ENCODE measurements around the gene IKBKG. TPM values are rescaled to one million over a fixed set of nuclear protein-coding genes. Genes with fewer than 3 reads are reported as not detected.
"Not testable (repeated sequence)": the region's sequence is repeated elsewhere in the genome, so short reads cannot be mapped to it uniquely, and the experiment has no call there.

The IKBKG gene
- total RNA-seq, 2 donors from 2014 or later: 34.2 to 35.0 TPM

- DNase-seq (ENCODE audit: low spot score in 2 of 2): no peak
- Mint-ChIP-seq H3K36me3 (peaks cover 0 to 11% of the 10 kb centered on the region in 2 donors), H3K27ac (peak overlapping the region; percentile 93 to 98), H3K9me3 (no peaks in the 10 kb centered on the region)
- ATAC-seq: peak in 1 of 2 donors; percentile 9
These were observed 5.3 kb upstream of the IKBKG start for GRCh38 chrX:154541896-154542722.

GRCh38 chrX:154542723-154543424, 4.5 kb upstream of the IKBKG start:
- peak in 1 of 2 donors; percentile 25 for ATAC-seq
- Mint-ChIP-seq H3K27ac (peak overlapping the region; percentile 93 to 98), H3K36me3 (peaks cover 3 to 15% of the 10 kb centered on the region in 2 donors), H3K9me3 (no peaks in the 10 kb centered on the region)
- no peak for DNase-seq (ENCODE audit: low spot score in 2 of 2)

GRCh38 chrX:154545673-154546274, 1.6 kb upstream of the IKBKG start:
- DNase-seq (ENCODE audit: low spot score in 2 of 2) (no peak), ATAC-seq (no peak)
- H3K27ac Mint-ChIP-seq: peak overlapping the region; percentile 29 to 99
- peaks cover 11 to 19% of the 10 kb centered on the region in 2 donors for H3K36me3 Mint-ChIP-seq
- H3K9me3 Mint-ChIP-seq: no peaks in the 10 kb centered on the region

GRCh38 chrX:154546354-154547244, 821 bp upstream of the IKBKG start, which contains the start of gene G6PD:
G6PD (minus strand) TSS chrX:154546846; CDS start chrX:154546155, 691 bp downstream.
- peak in 1 of 2 donors; percentile 75 for DNase-seq (ENCODE audit: low spot score in 2 of 2)
- Mint-ChIP-seq H3K36me3 (peaks cover 11 to 19% of the 10 kb centered on the region in 2 donors), H3K9me3 (no peaks in the 10 kb centered on the region), H3K27ac (peak within 1 kb of the TSS; percentile 97 to 99)
- ATAC-seq: peak; percentile 64 to 72

- DNase-seq (ENCODE audit: low spot score in 2 of 2) (no peak), ATAC-seq (no peak)
- Mint-ChIP-seq H3K36me3 (peaks cover 11 to 15% of the 10 kb centered on the region in 2 donors), H3K27ac (peak overlapping the region; percentile 97 to 99), H3K9me3 (no peaks in the 10 kb centered on the region)
These were observed 552 bp downstream of the IKBKG start for GRCh38 chrX:154548028-154548316.

- no peak for DNase-seq (ENCODE audit: low spot score in 2 of 2)
- H3K27ac Mint-ChIP-seq: peak overlapping the region; percentile 19 to 57
- no peaks in the 10 kb centered on the region for H3K9me3 Mint-ChIP-seq
- no peak for ATAC-seq
- H3K36me3 Mint-ChIP-seq: peaks cover 11 to 17% of the 10 kb centered on the region in 2 donors
These were observed 2.3 kb downstream of the IKBKG start for GRCh38 chrX:154549766-154550165.

- H3K9me3 Mint-ChIP-seq; ATAC-seq; DNase-seq (ENCODE audit: low spot score in 2 of 2): not testable (repeated sequence)
- Mint-ChIP-seq H3K27ac (peak overlapping the region; percentile 48 to 88), H3K36me3 (peaks cover 11 to 13% of the 10 kb centered on the region in 2 donors)
These were observed 4.8 kb downstream of the IKBKG start for GRCh38 chrX:154552112-154552806.

GRCh38 chrX:154558060-154558690, 10.8 kb downstream of the IKBKG start:
- not testable (repeated sequence) for H3K36me3 Mint-ChIP-seq; DNase-seq (ENCODE audit: low spot score in 2 of 2); H3K27ac Mint-ChIP-seq; H3K9me3 Mint-ChIP-seq
- ATAC-seq: peak; percentile 82 to 87

- not testable (repeated sequence) for DNase-seq (ENCODE audit: low spot score in 2 of 2); H3K27ac Mint-ChIP-seq; H3K9me3 Mint-ChIP-seq; ATAC-seq; H3K36me3 Mint-ChIP-seq
These were observed 11.5 kb downstream of the IKBKG start for GRCh38 chrX:154558896-154559295.

GRCh38 chrX:154560326-154560725, 12.9 kb downstream of the IKBKG start:
- H3K27ac Mint-ChIP-seq; H3K9me3 Mint-ChIP-seq; DNase-seq (ENCODE audit: low spot score in 2 of 2); H3K36me3 Mint-ChIP-seq: not testable (repeated sequence)
- peak in 1 of 2 donors; percentile 28 for ATAC-seq

- not testable (repeated sequence) for ATAC-seq; H3K36me3 Mint-ChIP-seq; H3K9me3 Mint-ChIP-seq; DNase-seq (ENCODE audit: low spot score in 2 of 2); H3K27ac Mint-ChIP-seq
These were observed 14.9 kb downstream of the IKBKG start for GRCh38 chrX:154562295-154562694.

GRCh38 chrX:154570361-154570760, 22.9 kb downstream of the IKBKG start:
- not testable (repeated sequence) for ATAC-seq; H3K27ac Mint-ChIP-seq; H3K36me3 Mint-ChIP-seq; DNase-seq (ENCODE audit: low spot score in 2 of 2); H3K9me3 Mint-ChIP-seq

- not testable (repeated sequence) for DNase-seq (ENCODE audit: low spot score in 2 of 2); ATAC-seq; H3K9me3 Mint-ChIP-seq; H3K27ac Mint-ChIP-seq; H3K36me3 Mint-ChIP-seq
These were observed 25.6 kb downstream of the IKBKG start for GRCh38 chrX:154573061-154573460.

- not testable (repeated sequence) for H3K9me3 Mint-ChIP-seq; H3K27ac Mint-ChIP-seq; H3K36me3 Mint-ChIP-seq; DNase-seq (ENCODE audit: low spot score in 2 of 2)
- ATAC-seq: peak; percentile 55 to 58
These were observed 27.7 kb downstream of the IKBKG start for GRCh38 chrX:154575076-154575475.

- H3K9me3 Mint-ChIP-seq; H3K27ac Mint-ChIP-seq; DNase-seq (ENCODE audit: low spot score in 2 of 2); H3K36me3 Mint-ChIP-seq: not testable (repeated sequence)
- ATAC-seq: peak in 1 of 2 donors; percentile 53
These were observed 35.6 kb downstream of the IKBKG start for GRCh38 chrX:154582994-154583393.

Data from activated naive CD4-positive, alpha-beta T cell treated with anti-CD3 and anti-CD28 coated beads, Interleukin-2, amount 50 U/mL, for 72 hours (primary cell).